Measurements from ENCODE around the gene SLC38A7. TPM values are rescaled to one million over a fixed set of nuclear protein-coding genes. Genes with fewer than 3 reads are reported as not detected.

The SLC38A7 gene
- total RNA-seq, 2 donors from 2014 or later, result 6.3 to 7.3 TPM

- no peak for ATAC-seq
- DNase-seq, result no peak
- Histone ChIP-seq H3K4me3 (no peak overlapping the region), H3K4me1 (peaks cover 18% of the 10 kb centered on the region), H3K27me3 (no peaks in the 10 kb centered on the region), H3K9me3 (no peaks in the 10 kb centered on the region), H3K27ac (no peak overlapping the region), H3K36me3 (replicated peaks in 1 of 2; ENCODE audit: insufficient read depth in 1 of 2, low read depth in 2 of 2) (no peaks in the 10 kb centered on the region)
- intact Hi-C loops (cut with DNase I), result no loop called here
- 93 to 96% methylated on average over 10 to 11 of the region's 11 CpGs for WGBS, 2 donors
- no peak for TF ChIP-seq CTCF (IDR thresholded peaks at IDR 0.05)
- no peak for TF ChIP-seq POLR2A (IDR thresholded peaks at IDR 0.05)
Observed at GRCh38 chr16:58730724-58731370, 46.3 kb upstream of the SLC38A7 start.

GRCh38 chr16:58727796-58728568, 43.4 kb upstream of the SLC38A7 start:
- 83 to 86% methylated on average over 9 of the region's 9 CpGs for WGBS, 2 donors
- intact Hi-C loops (cut with DNase I), result no loop called here
- DNase-seq (no peak), ATAC-seq (no peak)
- Histone ChIP-seq H3K27me3 (no peaks in the 10 kb centered on the region), H3K9me3 (no peaks in the 10 kb centered on the region), H3K4me3 (no peak overlapping the region), H3K4me1 (peaks cover 11% of the 10 kb centered on the region), H3K36me3 (replicated peaks in 1 of 2; ENCODE audit: insufficient read depth in 1 of 2, low read depth in 2 of 2) (peaks cover 0 to 1% of the 10 kb centered on the region in 2 donors), H3K27ac (no peak overlapping the region)
- no peak for TF ChIP-seq CTCF (IDR thresholded peaks at IDR 0.05)
- no peak for TF ChIP-seq POLR2A (IDR thresholded peaks at IDR 0.05)

- no peak overlapping the region for H3K27ac ChIP-seq
- H3K27me3 ChIP-seq, result no peaks in the 10 kb centered on the region
- DNase-seq (no peak), ATAC-seq (no peak)
- no peak for TF ChIP-seq POLR2A (IDR thresholded peaks at IDR 0.05)
- no peak for TF ChIP-seq CTCF (IDR thresholded peaks at IDR 0.05)
- intact Hi-C loops (cut with DNase I), result no loop called here
- H3K4me3 ChIP-seq, result no peak overlapping the region
- no peaks in the 10 kb centered on the region for H3K9me3 ChIP-seq
- 82 to 87% methylated on average over 9 of the region's 9 CpGs for WGBS, 2 donors
- H3K4me1 ChIP-seq, result peaks cover 4% of the 10 kb centered on the region
- H3K36me3 ChIP-seq (replicated peaks in 1 of 2; ENCODE audit: insufficient read depth in 1 of 2, low read depth in 2 of 2), result peaks cover 0 to 5% of the 10 kb centered on the region in 2 donors
Observed at GRCh38 chr16:58727028-58727781, 42.6 kb upstream of the SLC38A7 start.

- H3K27ac ChIP-seq, result no peak overlapping the region
- TF ChIP-seq POLR2A (IDR thresholded peaks at IDR 0.05), result no peak
- TF ChIP-seq CTCF (IDR thresholded peaks at IDR 0.05), result no peak
- no peaks in the 10 kb centered on the region for H3K27me3 ChIP-seq
- no peak overlapping the region for H3K4me3 ChIP-seq
- no peaks in the 10 kb centered on the region for H3K4me1 ChIP-seq
- H3K9me3 ChIP-seq, result no peaks in the 10 kb centered on the region
- WGBS, 2 donors, result 81 to 90% methylated on average over 3 of the region's 3 CpGs
- ATAC-seq (no peak), DNase-seq (no peak)
- intact Hi-C loops (cut with DNase I), result no loop called here
- peaks cover 0 to 14% of the 10 kb centered on the region in 2 donors for H3K36me3 ChIP-seq (replicated peaks in 1 of 2; ENCODE audit: insufficient read depth in 1 of 2, low read depth in 2 of 2)
Observed at GRCh38 chr16:58723109-58723508, 38.5 kb upstream of the SLC38A7 start.

Data from body of pancreas (tissue), 4 donors.